ENCODE results near the gene COPB2.
"Not testable (repeated sequence)": the region's sequence is repeated elsewhere in the genome, so short reads cannot be mapped to it uniquely, and the experiment has no call there.

Gene COPB2

DNA sequence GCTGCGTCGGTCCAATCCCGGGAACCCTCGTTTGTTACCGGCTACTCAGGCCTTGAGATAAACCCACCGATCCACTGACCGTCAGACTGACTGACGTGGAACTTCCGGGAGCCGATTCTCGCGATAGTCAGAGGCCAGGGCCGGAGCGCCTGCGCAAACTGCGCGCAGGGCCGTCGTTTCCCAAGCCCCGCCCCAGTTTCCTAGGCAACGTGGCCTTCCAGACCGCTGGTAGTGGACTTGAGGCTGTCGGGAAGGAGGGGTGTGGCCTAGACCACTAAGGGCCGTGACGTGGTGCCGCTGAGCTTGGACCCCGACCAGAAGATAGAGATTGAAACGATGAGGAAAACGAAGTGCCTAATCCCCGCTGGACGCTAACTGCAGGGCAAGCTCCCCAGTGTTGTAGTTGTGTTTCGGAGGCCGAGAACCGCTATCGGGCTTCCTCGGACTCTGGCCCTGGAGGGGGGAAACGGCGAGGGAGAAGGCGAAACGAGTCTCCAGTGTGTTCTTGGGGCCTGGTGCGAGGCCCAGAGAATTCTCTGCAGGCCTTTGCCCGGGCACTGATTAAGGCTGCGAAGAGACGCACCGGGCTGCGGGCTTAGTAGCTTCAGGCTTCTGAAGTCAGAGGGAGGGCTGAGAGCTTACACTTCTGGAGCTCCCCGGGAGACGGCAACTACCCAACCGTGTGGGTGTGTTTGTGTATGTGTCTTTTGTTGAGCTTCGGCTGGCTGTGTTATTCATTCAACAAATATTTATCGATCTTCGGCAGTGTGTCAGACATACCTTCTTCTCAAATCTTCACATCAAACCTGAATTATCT lies at the start of gene COPB2:
COPB2 (minus strand) TSS at position 96 of the 817 bp plus-strand sequence. CDS start 97 bp downstream, outside the sequence.
- DNase-seq (ENCODE audit: low read depth, low spot score), result peak; percentile 90

DNA sequence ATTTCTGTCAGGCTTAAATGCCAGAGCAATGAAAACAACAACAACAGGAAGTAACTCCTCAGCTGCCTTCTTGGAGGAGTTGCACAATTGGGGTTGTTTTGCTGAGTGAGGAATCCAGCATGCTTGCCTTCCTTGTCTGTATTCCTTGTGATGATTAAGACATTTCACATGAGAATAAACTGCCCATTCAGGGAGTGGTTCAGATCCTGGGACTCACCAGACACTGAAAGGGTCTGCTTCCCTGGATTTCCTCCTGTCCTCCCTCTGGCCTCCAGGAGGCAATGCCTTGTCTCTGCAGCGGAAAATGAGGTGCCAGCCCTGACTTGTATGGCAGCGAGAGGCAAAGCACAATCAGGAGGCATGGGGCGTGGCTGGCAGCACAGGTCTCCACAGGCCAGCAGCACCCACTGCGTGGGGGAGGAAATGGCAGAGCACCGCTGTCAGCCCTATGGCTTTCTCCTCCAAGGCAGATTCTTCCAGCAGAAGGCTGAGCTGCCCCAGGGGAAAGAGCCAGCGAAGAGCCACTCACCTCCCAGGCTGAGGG lies 45.4 kb upstream of the COPB2 start:
- DNase-seq (ENCODE audit: low read depth, low spot score), result no peak

DNA sequence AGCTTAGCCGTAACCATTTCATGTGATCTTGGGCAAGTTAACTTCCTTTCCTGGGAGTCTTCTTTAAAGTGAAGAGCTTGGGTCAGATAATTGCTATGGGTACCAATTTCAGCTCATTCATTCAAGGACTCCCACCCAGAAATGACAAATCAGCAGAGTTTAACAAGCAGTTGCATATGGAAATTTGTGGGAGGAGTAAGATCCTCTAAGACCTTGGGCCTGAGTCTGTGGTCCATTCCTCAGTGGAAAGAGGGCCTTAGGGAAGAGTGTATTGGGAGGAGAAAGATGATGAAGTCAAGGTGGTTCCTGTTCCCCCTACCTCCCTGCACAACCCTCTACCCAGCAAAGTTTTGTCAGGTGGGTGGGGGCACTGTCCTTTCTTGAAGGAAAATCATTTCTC lies 44.8 kb upstream of the COPB2 start:
- DNase-seq (ENCODE audit: low read depth, low spot score), result no peak

DNA sequence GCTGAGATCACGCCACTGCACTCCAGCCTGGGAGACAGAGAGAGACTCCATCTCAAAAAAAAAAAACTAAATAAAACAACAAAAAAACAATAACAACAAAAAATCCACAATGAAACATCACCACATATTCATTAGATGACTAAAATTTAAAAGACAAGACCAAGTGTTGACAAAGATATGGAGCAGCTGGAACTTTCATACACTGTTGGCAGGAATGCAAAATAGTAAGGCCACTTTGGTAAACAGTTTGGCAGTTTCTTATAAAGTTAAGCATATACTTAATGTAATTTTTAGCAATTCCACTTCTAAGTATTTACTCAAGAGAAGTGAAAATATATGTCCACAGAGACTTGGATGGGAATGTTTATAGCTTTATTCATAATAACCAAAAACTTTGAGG lies 43.6 kb upstream of the COPB2 start:
- DNase-seq (ENCODE audit: low read depth, low spot score), result no peak

DNA sequence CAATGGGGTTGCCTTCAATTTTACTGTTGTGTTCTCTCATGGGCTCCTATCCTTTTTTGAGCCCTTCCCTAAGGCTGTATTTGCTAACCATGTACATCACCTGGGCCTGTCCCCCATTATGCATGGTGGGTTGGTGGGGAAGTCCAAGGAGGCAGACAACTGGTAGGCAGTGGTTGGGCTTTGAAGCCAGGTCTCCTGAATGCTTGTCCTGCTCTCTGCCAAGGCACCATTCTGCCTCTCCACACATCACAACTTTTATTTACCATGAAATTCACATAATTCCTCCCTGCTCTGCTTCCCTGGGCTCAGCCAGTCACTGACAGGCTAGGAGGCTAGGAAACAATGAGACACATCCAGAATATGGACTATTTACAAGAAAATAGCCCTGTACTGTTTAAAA lies 41.0 kb upstream of the COPB2 start:
- no peak for DNase-seq (ENCODE audit: low read depth, low spot score)

DNA sequence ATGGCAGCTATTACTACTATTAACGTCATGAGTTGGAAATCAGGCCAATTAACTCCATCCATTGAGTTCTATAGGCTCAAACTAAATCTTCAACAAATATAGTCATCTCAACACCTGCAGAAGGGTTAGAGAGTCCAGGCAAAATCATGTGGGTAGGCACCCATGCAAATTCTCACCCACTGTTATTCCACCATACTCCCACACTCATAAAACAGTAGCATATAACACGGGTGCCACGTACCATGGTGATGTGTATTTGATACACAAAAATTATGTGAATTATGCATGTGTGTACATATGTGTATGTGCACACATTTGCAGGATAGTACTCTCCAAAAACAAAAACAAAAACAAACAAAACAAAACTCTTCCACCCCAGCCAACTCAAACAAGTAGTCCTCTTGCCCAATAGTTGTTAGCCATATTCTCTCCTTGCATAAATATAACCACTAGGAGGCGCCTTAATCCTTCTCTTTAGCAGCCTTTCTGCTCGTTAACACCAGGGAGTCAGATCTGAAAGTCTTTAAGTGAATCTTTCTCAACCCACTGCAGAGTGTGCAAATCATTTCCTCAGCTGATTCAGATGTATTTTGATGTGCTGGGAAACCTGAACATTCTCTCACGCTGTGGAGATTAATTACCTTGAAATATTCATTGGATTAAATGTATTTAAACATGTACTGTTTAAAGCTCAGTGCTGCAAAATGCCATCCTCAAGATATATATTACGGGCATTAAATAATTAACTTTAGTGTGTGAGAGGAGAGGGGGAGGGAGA lies 38.0 kb upstream of the COPB2 start:
- no peak for DNase-seq (ENCODE audit: low read depth, low spot score)

DNA sequence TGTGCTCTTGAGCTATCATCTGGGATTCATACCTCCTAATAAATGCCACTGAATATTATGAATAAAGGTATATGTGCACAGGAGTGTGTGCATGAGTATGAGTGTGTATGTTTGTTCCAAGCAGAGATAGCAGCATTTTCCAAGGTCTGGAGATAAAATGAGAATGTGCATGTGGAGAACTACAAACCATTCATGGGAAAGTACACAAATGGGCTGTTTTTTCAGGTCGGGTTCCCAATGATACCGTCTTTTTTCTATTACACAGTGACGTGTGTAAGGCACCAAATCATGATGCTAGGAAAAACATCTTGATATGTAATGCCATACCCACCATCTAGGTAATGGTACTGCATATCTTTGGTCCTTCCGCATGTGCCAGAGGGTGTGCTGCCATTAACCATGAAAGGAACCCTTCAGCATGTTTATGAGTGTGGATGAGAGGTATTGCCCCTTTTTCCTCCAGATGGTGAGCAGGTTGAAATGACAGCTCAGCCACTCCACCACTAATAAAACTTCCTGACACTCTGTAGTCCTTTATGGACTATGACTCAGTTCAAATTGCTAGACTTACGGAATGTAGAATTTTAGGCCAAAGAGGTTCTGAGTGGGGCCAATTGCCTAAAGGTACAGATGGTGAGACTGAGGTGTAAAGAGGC lies 36.4 kb upstream of the COPB2 start:
- DNase-seq (ENCODE audit: low read depth, low spot score), result no peak

DNA sequence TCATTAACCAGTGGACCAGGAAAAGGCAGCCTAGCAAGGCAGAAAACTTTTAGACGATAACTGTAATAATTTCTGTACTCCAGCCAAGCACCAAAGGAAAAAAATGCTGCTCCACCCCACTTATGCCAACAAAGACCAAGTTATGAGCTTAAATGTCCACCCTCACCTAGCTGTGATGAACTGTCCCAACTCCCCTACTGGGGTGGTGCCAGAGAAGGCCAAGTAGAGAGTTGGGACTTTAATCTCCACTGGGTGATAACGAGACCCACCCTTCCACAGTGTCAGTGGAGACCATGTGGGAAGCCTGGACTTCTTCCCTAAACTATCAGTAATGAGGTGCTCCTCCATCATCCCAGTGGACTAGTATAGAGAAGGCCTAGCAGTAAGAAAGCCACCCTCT lies 33.8 kb upstream of the COPB2 start:
- no peak for DNase-seq (ENCODE audit: low read depth, low spot score)

DNA sequence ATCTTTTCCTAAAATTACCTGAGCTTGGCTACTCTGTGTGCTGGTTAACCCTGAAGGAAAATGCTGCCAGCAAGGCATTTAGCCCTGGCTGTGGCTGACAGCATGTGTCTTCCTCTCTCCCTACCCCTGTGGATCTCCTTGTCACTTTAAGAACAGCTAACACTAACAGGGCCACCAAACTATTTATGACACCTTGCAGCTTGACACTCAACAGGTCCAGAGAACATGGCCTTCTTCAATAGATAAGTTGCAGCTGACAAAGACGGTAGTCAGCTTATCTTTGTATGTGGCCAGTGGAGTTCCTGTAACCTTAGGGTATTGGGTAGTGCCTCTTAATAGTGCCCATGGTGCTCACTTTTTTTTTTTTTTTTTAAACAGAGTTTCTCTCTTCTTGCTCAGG lies 32.0 kb upstream of the COPB2 start:
- DNase-seq (ENCODE audit: low read depth, low spot score), result no peak

DNA sequence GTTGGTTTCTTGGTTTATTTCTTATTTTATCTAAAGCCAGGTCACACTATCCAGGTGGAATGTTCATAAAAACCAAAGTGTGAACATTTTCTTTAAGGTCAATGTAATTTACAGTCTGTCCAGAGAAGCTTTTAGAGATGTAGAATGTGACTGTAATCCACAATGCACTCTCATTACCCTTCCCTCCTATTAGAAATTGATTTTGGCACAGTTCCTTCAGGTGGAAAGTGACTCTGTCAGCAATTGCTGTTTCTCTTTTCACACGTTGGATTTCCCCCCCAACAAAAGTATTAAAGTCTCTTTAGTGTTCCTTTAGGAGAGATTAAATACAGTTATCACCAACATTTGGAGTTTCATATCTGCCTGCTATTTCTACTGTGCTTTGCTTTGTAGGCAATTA lies 31.6 kb upstream of the COPB2 start:
- no peak for DNase-seq (ENCODE audit: low read depth, low spot score)

DNA sequence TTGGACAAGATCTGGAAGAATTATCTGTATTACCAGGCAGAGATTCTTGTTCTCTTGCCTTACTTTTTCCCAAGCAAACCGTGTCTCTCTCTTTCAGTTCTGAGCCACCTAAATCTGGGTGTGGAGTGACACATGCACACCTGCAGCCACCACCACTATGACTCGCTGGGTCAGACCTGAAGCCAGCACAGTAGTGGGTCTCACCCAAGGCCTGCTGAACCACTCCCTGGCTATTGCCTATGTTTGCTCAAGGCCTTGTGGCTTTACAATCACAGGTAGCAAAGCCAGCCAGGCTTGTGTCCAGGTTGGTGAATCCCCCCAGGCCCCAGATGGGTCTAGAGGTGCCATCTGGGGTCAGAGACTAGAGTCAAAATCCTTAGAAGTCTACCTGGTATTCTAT lies 28.7 kb upstream of the COPB2 start:
- DNase-seq (ENCODE audit: low read depth, low spot score), result no peak

DNA sequence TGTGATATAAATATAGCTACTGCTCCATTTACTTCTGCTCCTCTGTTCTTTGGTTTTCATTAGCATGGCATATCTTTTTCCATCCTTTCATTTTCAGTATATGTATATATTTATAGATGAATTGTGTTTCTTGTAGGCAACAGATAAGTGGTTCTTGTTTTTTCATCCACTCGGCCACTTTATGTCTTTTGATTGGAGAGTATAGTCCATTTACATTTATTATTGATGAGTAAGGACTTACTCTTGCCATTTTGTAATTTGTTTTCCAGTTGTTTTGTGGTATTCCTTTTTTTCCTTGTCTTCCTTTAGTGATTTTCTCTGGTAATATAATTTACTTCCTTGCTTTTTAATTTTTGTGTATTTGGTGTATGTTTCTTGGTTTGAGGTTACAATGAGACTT lies 26.8 kb upstream of the COPB2 start:
- no peak for DNase-seq (ENCODE audit: low read depth, low spot score)

DNA sequence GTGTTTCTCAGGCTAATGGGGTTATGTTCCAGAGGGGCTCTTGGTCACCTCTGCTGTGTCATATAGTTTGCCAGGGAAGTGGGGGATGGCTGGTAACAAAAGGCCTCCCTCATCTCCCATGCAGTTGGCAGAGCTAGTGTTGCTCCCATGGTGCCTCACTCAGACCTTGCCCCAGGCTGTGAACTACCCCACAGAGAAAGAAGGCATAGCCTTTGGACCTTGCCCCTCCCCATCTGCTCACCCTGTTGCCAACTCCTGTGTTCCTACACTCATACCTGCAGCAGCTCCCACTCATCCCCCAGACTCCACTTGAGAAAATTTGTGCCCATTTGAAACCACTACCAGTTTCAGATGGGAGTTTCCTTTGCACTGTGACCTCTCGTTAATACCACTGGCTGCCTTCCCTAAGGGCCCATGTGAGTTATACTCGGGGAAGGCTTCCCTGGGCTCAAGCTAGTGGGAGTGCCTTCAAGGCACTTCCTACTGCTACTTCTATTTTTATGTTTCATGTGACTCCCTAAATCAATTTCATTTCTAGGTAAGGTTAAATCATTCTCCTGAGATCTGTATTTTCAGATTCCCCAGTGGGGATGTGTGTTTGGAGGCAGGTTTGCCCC lies 25.3 kb upstream of the COPB2 start:
- no peak for DNase-seq (ENCODE audit: low read depth, low spot score)

DNA sequence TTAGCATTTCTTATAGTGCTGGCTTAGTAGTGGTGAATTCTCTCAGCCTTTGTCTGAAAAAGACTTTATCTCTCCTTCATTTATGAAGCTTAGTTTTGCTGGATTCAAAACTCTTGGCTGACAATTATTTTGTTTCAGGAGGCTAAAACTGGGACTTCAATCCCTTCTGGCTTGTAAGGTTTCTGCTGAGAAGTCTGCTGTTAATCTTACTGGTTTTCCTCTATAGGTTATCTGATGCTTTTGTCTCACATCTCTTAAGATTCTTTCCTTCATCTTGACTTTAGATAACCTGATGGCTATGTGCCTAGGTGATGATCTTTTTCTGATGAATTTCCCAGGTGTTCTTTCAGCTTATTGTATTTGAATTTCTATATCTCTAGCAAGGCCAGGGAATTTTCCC lies 23.4 kb upstream of the COPB2 start:
- not testable (repeated sequence) for DNase-seq (ENCODE audit: low read depth, low spot score)

DNA sequence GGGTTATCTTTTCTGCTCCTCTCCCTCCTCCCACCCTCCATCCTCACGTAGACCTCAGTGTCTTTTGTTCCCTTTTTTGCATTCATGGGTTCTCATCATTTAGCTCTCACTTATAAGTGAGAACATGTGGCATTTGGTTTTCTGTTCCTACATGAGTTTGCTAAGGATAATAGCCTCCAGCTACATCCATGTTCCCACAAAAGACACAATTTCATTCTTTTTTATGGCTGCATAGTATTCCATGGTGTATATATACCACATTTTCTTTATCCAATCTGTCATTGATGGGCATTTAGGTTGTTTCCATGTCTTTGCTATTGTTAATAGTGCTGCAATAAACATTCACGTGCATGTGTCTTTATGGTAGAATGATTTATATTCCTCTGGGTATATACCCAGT lies 11.7 kb upstream of the COPB2 start:
- not testable (repeated sequence) for DNase-seq (ENCODE audit: low read depth, low spot score)

DNA sequence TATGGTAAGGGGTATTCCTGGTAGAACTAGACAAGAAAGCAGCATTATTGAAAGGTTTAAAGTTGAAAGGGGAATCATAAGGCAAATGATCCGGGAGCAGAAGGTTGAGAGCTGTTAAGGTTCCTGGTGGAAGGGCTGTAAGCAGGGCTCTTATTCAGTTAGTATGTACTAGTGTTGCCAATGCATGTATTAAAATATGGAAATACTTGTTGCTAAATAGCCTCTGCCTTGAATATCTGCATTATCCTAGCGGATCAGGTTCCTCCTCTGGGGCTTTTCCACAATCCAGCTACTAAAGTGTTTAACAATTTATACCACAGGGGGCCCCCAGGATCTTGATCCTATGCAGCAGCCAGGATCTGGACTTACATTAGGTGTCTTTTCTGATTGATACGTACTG lies 7.3 kb upstream of the COPB2 start:
- DNase-seq (ENCODE audit: low read depth, low spot score), result no peak

DNA sequence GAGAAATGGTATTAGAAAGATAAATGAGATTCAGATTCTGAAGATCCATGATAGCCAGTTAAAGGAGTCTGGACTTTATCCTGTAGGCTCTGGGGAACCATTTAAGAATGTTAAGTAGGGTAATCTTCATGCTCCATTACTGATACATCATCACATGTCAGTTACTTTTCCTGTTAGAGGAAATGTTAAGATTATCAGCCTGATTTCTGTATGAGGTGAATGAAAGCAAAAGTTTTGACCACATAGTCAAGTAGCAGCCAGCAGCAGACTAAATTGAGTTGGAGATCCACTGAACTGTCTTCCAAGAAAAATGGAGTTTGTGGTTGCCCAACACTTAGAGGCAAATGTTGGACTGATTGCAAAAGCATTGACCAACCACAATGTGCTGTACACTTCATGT lies 4.7 kb upstream of the COPB2 start:
- no peak for DNase-seq (ENCODE audit: low read depth, low spot score)

DNA sequence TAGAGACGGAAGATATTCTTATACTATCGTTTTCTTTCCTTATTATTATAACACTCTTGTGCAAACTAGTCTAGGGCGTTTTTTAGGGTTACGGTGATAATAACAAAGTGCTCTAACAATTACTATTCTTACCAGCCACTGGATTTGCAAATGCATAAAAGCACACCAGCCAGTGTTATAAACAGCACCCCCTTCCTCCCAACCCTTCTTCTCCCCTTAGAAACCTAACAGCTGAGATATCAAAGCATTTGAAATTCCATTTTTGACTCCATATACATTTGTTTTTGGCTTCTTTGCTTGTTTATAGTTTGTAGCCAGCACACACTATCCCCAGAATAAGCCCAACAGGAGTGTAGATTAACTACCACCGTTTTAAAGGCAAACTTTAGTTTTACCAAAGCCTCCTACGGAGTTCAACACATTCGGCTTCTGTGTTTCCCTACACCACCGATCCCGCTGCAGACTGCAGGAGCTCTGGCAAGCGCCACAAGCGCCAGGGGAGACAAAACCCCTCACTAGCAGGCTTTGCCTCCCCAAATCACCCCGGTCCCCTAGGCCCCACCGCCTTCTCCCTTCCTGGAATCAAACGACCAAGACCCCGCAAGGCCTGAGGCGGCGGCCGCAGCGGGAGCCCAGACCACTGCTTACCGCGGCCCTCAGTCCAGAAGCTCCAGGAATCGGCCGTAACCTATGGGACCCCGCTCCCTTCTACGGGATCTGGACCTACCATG lies 461 bp downstream of the COPB2 start:
- DNase-seq (ENCODE audit: low read depth, low spot score), result no peak

DNA sequence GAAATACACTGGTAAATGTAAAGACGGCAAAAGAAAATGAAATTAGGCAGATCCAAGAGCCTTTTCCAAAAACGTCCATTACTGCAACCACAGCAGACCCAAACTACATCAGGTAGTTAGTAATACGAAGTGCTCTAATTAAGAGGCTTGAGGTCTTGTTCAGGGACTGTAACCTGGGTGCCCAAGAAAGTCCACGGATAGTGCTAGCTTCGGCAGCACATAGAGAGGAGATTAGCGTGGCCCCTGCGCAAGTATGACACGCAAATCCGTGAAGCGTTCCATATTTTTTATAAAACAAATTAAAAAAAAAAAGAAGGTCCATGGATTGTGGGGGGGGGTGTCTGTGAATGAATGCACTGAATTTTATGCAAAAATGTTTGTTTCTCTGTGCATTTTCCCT lies 1.4 kb downstream of the COPB2 start:
- no peak for DNase-seq (ENCODE audit: low read depth, low spot score)

DNA sequence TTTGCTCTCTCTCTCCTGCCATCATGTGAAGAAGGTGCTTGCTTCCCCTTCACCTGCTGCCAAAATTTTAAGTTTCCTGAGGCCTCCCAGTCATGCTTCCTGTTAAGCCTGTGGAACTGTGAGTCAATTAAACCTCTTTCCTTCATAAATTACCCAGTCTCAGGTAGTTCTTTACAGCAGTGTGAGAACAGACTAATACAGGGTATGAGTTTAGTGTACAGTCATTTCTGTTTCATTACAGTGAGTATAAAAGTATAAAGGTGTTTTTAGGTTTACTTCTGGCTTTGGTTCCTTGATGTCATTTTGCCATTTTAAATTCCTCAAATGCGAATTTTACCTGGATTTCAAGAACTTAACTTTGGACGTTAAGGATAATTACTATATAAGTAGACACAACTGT lies 7.2 kb downstream of the COPB2 start:
- not testable (repeated sequence) for DNase-seq (ENCODE audit: low read depth, low spot score)

DNA sequence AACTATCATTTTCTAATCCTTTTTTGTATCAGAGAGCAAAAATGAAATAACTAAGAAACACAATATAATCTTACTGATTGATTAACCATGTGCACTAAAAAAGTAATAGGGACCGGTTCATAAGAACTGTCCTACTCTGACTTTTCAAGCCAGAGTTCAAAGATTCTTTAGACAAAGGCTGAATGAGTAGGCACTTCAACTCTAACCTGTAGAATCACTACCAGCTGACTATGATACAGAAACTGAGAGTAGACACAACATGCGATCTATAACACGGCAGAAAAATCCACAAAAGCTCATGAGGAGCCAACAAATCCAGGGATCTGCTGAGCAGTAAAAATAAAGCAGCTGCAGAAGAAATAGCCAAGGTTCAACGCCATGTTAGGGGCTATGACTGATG lies 8.9 kb downstream of the COPB2 start:
- no peak for DNase-seq (ENCODE audit: low read depth, low spot score)
